Natural killer cell (primary cell): ENCODE results near the gene FGFR2. TPM values are rescaled to one million over a fixed set of nuclear protein-coding genes. Genes with fewer than 3 reads are reported as not detected.

Experiments used
- ATAC-seq, 3 donors: fragments of 150-1000 bp in 2 of 3; fragments of 200-7000 bp in 1 of 3; cut with Tn5 transposase; 1 replicate in 1 of 3; 2 replicates in 2 of 3; pipeline ENCODE4 v1.10.0; 2021; ENCODE audit warnings: mild to moderate bottlenecking in 2 of 3, moderate library complexity in 2 of 3
- DNase-seq, 2 donors: peaks; one replicate each; pipeline versions ENCODE4 v3.0.0 to v3.0.0-alpha.2; 2013 to 2021; ENCODE audit warnings: mixed read lengths in 1 of 2
- H3K27ac ChIP-seq: one replicate; pipeline ENCODE4 v1.5.1; 2013; ENCODE audit warnings: mild to moderate bottlenecking, low read length
- H3K27me3 ChIP-seq: one replicate; pipeline ENCODE4 v1.6.1; 2013; ENCODE audit warnings: low read length; ENCODE audit not compliant: control insufficient read depth, insufficient read depth
- H3K36me3 ChIP-seq: one replicate; pipeline ENCODE4 v1.6.1; 2013; ENCODE audit warnings: low read length; ENCODE audit not compliant: control insufficient read depth, insufficient read depth
- H3K4me1 ChIP-seq: one replicate; pipeline ENCODE4 v1.6.1; 2013; ENCODE audit warnings: low read length; ENCODE audit not compliant: control insufficient read depth, insufficient read depth
- H3K4me3 ChIP-seq: one replicate; pipeline ENCODE4 v1.5.1; 2013; ENCODE audit warnings: low read length
- H3K9me3 ChIP-seq: one replicate; pipeline ENCODE4 v1.6.1; 2013; ENCODE audit warnings: low read length; ENCODE audit not compliant: control insufficient read depth, insufficient read depth
- H3K27ac Mint-ChIP-seq, 2 donors: one replicate each; pipeline ENCODE4 v1.8.0; 2022; ENCODE audit warnings: mild to moderate bottlenecking in 2 of 2, mixed read lengths in 2 of 2, moderate library complexity in 1 of 2
- H3K27me3 Mint-ChIP-seq, 2 donors: one replicate each; pipeline ENCODE4 v1.8.0; 2022; ENCODE audit warnings: low read depth in 2 of 2, mixed read lengths in 2 of 2
- H3K36me3 Mint-ChIP-seq: one replicate; pipeline ENCODE4 v1.8.0; 2022; ENCODE audit warnings: mixed read lengths
- H3K4me1 Mint-ChIP-seq, 2 donors: one replicate each; pipeline ENCODE4 v1.8.0; 2022; ENCODE audit warnings: mixed read lengths in 2 of 2
- H3K4me3 Mint-ChIP-seq: one replicate; pipeline ENCODE4 v1.8.0; 2022; ENCODE audit warnings: mild to moderate bottlenecking, moderate library complexity, mixed read lengths
- H3K9me3 Mint-ChIP-seq, 2 donors: one replicate each; pipeline ENCODE4 v1.8.0; 2022; ENCODE audit warnings: mixed read lengths in 2 of 2
- WGBS: methylation state at CpG from one replicate; pipeline ENCODE4 v1.1.7; 2013; ENCODE audit warnings: missing lambda C conversion rate; ENCODE audit not compliant: insufficient coverage; 5-methylcytosine and 5-hydroxymethylcytosine counted together
- intact Hi-C: fragments of 100-400 bp; cut with micrococcal nuclease; formaldehyde crosslinking; loops from one replicate; pipeline ENCODE4 v1.14.2; 2022
- total RNA-seq, 4 donors: library from RNA; stranded (reverse); fragments of 120-200 nt in 1 of 4; gene quantifications; one replicate each; pipeline versions ENCODE4 v1.2.3 to v1.2.4, GENCODE V29; 2013 to 2022
- TF ChIP-seq, protein P1 (sequence below): fragments of 200-600 bp; IDR thresholded peaks from one replicate; pipeline ENCODE4 v1.8.0; 2022; ENCODE audit warnings: antibody characterized with exemption

Gene FGFR2
- total RNA-seq, 3 donors from 2014 or later (not counting 1 experiment from before 2014, with no cell fraction given): 0.72 to 5.6 TPM; not detected in 1

DNA sequence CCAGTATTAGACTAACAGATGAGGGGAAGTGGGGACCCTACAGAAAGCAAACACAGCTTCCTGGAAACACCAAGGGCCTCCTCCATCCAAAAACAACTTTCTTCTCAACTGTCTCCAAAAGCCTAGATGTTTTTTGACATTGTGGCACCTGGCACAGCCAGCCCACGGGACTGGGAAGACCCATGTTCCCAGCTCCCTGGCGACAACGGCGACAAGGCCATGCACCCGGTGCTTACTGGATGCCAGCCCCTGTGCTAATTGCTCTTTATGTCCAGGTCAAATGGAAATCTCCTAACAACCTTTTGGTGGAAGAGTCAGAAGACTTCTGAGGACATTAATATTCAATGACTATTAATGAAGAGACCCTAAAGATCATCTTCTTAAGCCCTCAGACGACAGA lies 7.1 kb downstream of the FGFR2 start:
- Histone ChIP-seq H3K9me3 (no peaks in the 10 kb centered on the region), H3K36me3 (no peaks in the 10 kb centered on the region), H3K4me1 (no peaks in the 10 kb centered on the region), H3K27ac (no peak overlapping the region), H3K27me3 (peaks cover 2% of the 10 kb centered on the region), H3K4me3 (no peak overlapping the region)
- Mint-ChIP-seq H3K36me3 (no peaks in the 10 kb centered on the region), H3K27ac (no peak overlapping the region), H3K4me3 (no peak overlapping the region), H3K9me3 (no peaks in the 10 kb centered on the region), H3K4me1 (no peaks in the 10 kb centered on the region), H3K27me3 (peaks cover 17 to 43% of the 10 kb centered on the region in 2 donors)
- WGBS: 87% methylated on average over 6 of the region's 6 CpGs
- TF ChIP-seq, protein P1, sequence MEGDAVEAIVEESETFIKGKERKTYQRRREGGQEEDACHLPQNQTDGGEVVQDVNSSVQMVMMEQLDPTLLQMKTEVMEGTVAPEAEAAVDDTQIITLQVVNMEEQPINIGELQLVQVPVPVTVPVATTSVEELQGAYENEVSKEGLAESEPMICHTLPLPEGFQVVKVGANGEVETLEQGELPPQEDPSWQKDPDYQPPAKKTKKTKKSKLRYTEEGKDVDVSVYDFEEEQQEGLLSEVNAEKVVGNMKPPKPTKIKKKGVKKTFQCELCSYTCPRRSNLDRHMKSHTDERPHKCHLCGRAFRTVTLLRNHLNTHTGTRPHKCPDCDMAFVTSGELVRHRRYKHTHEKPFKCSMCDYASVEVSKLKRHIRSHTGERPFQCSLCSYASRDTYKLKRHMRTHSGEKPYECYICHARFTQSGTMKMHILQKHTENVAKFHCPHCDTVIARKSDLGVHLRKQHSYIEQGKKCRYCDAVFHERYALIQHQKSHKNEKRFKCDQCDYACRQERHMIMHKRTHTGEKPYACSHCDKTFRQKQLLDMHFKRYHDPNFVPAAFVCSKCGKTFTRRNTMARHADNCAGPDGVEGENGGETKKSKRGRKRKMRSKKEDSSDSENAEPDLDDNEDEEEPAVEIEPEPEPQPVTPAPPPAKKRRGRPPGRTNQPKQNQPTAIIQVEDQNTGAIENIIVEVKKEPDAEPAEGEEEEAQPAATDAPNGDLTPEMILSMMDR: no peak
- DNase-seq: no peak
- intact Hi-C loops: no loop called here
- ATAC-seq: no peak

DNA sequence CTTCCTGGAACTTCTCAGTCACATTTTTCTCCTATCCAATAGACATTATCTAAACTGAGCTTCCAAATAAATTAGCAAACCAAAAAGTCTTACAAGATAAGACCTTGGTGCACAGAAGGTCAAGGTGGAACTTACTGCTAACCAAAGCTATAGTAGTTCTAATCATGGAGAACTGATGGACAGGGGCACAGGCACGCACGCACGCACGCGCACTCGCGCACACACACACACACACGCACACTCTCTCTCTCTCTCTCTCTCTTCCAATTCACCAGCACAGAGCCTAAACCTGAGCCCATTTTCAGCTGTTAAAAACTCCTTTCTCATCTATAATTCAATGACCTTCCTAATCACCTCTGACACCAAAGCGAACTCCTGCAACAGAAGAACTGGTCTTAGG lies 7.5 kb downstream of the FGFR2 start:
- Mint-ChIP-seq H3K4me3 (no peak overlapping the region), H3K9me3 (no peaks in the 10 kb centered on the region), H3K36me3 (no peaks in the 10 kb centered on the region), H3K27me3 (peaks cover 13 to 39% of the 10 kb centered on the region in 2 donors), H3K27ac (no peak overlapping the region), H3K4me1 (no peaks in the 10 kb centered on the region)
- WGBS: 83% methylated on average over 9 of the region's 9 CpGs
- intact Hi-C loops: no loop called here
- DNase-seq (no peak), ATAC-seq (no peak)
- no peak overlapping the region for H3K4me3 ChIP-seq
- H3K36me3 ChIP-seq: no peaks in the 10 kb centered on the region
- no peak overlapping the region for H3K27ac ChIP-seq
- TF ChIP-seq, protein P1: no peak
- H3K9me3 ChIP-seq: no peaks in the 10 kb centered on the region
- H3K27me3 ChIP-seq: no peaks in the 10 kb centered on the region
- H3K4me1 ChIP-seq: no peaks in the 10 kb centered on the region

DNA sequence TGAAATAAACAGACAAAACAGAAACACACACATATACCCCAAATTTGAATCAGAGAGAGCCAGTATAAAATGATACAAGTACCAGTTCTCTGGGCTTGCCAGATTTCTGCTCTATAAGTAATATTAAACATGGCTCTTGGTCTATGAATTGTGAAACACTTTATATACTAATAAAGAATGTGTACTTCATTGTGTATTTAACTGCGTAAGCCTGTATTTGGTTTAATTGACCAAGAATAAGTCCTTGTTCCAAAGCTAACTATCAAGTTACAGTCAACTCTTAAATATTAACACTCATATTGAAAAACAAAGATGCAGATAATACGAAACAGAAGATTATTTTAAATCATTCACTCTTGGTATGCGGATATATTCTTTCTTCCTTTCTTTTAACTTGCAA lies 8.7 kb downstream of the FGFR2 start:
- no peaks in the 10 kb centered on the region for H3K27me3 ChIP-seq
- H3K9me3 ChIP-seq: no peaks in the 10 kb centered on the region
- TF ChIP-seq, protein P1: no peak
- no peak for ATAC-seq
- Mint-ChIP-seq H3K9me3 (no peaks in the 10 kb centered on the region), H3K27ac (no peak overlapping the region), H3K4me3 (no peak overlapping the region), H3K4me1 (no peaks in the 10 kb centered on the region), H3K36me3 (no peaks in the 10 kb centered on the region), H3K27me3 (peaks cover 9 to 28% of the 10 kb centered on the region in 2 donors)
- no peak overlapping the region for H3K4me3 ChIP-seq
- H3K36me3 ChIP-seq: no peaks in the 10 kb centered on the region
- H3K4me1 ChIP-seq: no peaks in the 10 kb centered on the region
- 80% methylated on average over 1 of the region's 3 CpGs for WGBS
- H3K27ac ChIP-seq: no peak overlapping the region
- intact Hi-C loops: no loop called here
- DNase-seq: no peak

DNA sequence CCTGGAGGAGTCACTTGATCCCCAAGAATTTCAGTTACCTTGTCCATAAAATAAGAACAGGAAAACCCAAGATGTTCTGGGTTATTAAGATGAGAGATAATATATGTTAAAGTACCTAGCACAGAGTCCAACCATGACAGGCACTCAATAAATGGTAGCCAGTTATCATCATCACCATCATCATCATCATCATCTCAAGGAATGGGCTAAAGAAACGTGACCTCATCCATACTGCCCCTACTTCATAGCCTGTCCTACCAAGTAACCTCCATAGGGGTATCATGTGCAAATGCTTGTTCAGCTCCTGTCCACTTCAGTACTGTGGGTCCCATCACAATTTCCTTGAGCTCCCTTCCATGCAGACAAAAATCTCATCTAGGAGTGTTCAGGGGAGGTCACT lies 14.4 kb downstream of the FGFR2 start:
- no peak overlapping the region for H3K27ac Mint-ChIP-seq
- no peaks in the 10 kb centered on the region for H3K9me3 ChIP-seq
- no peaks in the 10 kb centered on the region for H3K36me3 Mint-ChIP-seq
- H3K27ac ChIP-seq: no peak overlapping the region
- ATAC-seq: no peak
- no peak for DNase-seq
- H3K4me3 ChIP-seq: no peak overlapping the region
- H3K36me3 ChIP-seq: no peaks in the 10 kb centered on the region
- no peaks in the 10 kb centered on the region for H3K9me3 Mint-ChIP-seq
- intact Hi-C loops: no loop called here
- no peaks in the 10 kb centered on the region for H3K4me1 ChIP-seq
- H3K4me3 Mint-ChIP-seq: no peak overlapping the region
- no peaks in the 10 kb centered on the region for H3K27me3 ChIP-seq
- no peaks in the 10 kb centered on the region for H3K4me1 Mint-ChIP-seq
- 86% methylated on average over 1 of the region's 1 CpG for WGBS
- no peaks in the 10 kb centered on the region for H3K27me3 Mint-ChIP-seq
- TF ChIP-seq, protein P1: no peak
